SK-N-SH (cell line): ENCODE measurements around the gene BIRC5. TPM values are rescaled to one million over a fixed set of nuclear protein-coding genes. Genes with fewer than 3 reads are reported as not detected.

Source experiments
- CTCF ChIA-PET: fragments of 300-600, 350-600 bp; formaldehyde crosslinking; extraction: SDS; loops from one replicate; lab custom pipeline; 2021; lab: Yijun Ruan, JAX
- POLR2A ChIA-PET: fragments of 350-600 bp; sonication (Branson Sonifier 250); formaldehyde crosslinking; extraction: SDS; loops from one replicate; lab custom pipeline; 2020; ENCODE audit warnings: antibody characterized with exemption, inconsistent platforms; lab: Yijun Ruan, JAX
- DNase-seq: peaks from one replicate; pipeline ENCODE4 v3.0.0; 2012
- H2AFZ ChIP-seq: fragments of 200-600 bp; sonication (generic); 2 replicates; pipeline ENCODE4 v1.8.1; 2016; ENCODE audit warnings: antibody characterized with exemption, mild to moderate bottlenecking, low read depth
- H3F3A ChIP-seq: fragments of 200-600 bp; sonication (generic); replicated peaks from 2 replicates; pipeline ENCODE3; 2016; ENCODE audit warnings: antibody characterized with exemption, mild to moderate bottlenecking; ENCODE audit not compliant: insufficient read depth
- H3K27ac ChIP-seq, 2 experiments: fragments of 200-500 bp in 1 of 2; fragments of 200-600 bp in 1 of 2; sonication (Bioruptor generic) in 1 of 2; sonication (generic), shearing (Covaris generic) in 1 of 2; 2 replicates each; pipeline versions ENCODE4 v1.5.1 to v1.6.1; 2014 to 2016; ENCODE audit warnings: low read depth in 2 of 2, inconsistent platforms in 1 of 2, low read length in 1 of 2, mild to moderate bottlenecking in 1 of 2, mixed read lengths in 1 of 2
- H3K27me3 ChIP-seq: fragments of 200-600 bp; sonication (generic), shearing (Covaris generic); 2 replicates; pipeline ENCODE4 v1.6.1; 2016; ENCODE audit warnings: mixed run types; ENCODE audit not compliant: insufficient read depth
- H3K36me3 ChIP-seq, 2 experiments: fragments of 200-500 bp in 1 of 2; fragments of 200-600 bp in 1 of 2; sonication (Bioruptor generic) in 1 of 2; sonication (generic) in 1 of 2; replicated peaks in 1 of 2; 2 replicates each; pipeline versions ENCODE3 to v1.5.1; 2014 to 2016; ENCODE audit warnings: low read length in 1 of 2, mild to moderate bottlenecking in 1 of 2; ENCODE audit not compliant: insufficient read depth in 2 of 2, control insufficient read depth in 1 of 2
- H3K4me1 ChIP-seq, 2 experiments: fragments of 200-500 bp in 1 of 2; fragments of 200-600 bp in 1 of 2; sonication (Bioruptor generic) in 1 of 2; sonication (generic), shearing (Covaris generic) in 1 of 2; 2 replicates each; pipeline versions ENCODE4 v1.5.1 to v1.6.1; 2014 to 2016; ENCODE audit warnings: low read depth in 1 of 2, low read length in 1 of 2, mixed run types in 1 of 2; ENCODE audit not compliant: insufficient read depth in 2 of 2, control insufficient read depth in 1 of 2
- H3K4me2 ChIP-seq: fragments of 200-600 bp; sonication (generic), shearing (Covaris generic); 2 replicates; pipeline ENCODE4 v1.6.1; 2017; ENCODE audit warnings: mixed run types
- H3K4me3 ChIP-seq, 2 experiments: fragments of 200-500 bp in 1 of 2; fragments of 200-600 bp in 1 of 2; sonication (Bioruptor generic) in 1 of 2; sonication (generic), shearing (Covaris generic) in 1 of 2; 2 replicates each; pipeline versions ENCODE4 v1.5.1 to v1.8.1; 2014 to 2016; ENCODE audit warnings: low read depth in 2 of 2, inconsistent platforms in 1 of 2, low read length in 1 of 2, mild to moderate bottlenecking in 1 of 2, mixed read lengths in 1 of 2, moderate library complexity in 1 of 2
- H3K79me2 ChIP-seq: fragments of 200-600 bp; sonication (generic); 2 replicates; pipeline ENCODE4 v1.8.1; 2017; ENCODE audit warnings: mild to moderate bottlenecking; ENCODE audit not compliant: insufficient read depth
- H3K9ac ChIP-seq: fragments of 200-600 bp; sonication (generic); 2 replicates; pipeline ENCODE4 v1.6.1; 2017; ENCODE audit warnings: mixed run types
- H3K9me2 ChIP-seq: fragments of 200-600 bp; sonication (generic); 2 replicates; pipeline ENCODE4 v1.6.1; 2017; ENCODE audit warnings: mixed run types
- H3K9me3 ChIP-seq: fragments of 200-600 bp; sonication (generic); 2 replicates; pipeline ENCODE4 v1.6.1; 2017; ENCODE audit warnings: mixed run types, mild to moderate bottlenecking, moderate library complexity
- H4K20me1 ChIP-seq: fragments of 200-600 bp; sonication (generic); 2 replicates; pipeline ENCODE4 v1.6.1; 2017; ENCODE audit warnings: mild to moderate bottlenecking, mixed run types; ENCODE audit not compliant: insufficient read depth
- ELF1 ChIP-seq: IDR thresholded peaks from 2 replicates; pipeline ENCODE4 v1.4.0; 2012
- EP300 ChIP-seq, 2 experiments: IDR thresholded peaks; 2 replicates each; pipeline versions ENCODE4 v1.4.0 to v1.6.1; 2012; ENCODE audit warnings: borderline replicate concordance in 1 of 2, low read depth in 1 of 2, low read length in 1 of 2
- FOSL2 ChIP-seq: IDR thresholded peaks from 2 replicates; pipeline ENCODE4 v1.4.0; 2012; ENCODE audit warnings: low read depth, mild to moderate bottlenecking, moderate library complexity, borderline replicate concordance
- GABPA ChIP-seq: IDR thresholded peaks from 2 replicates; pipeline ENCODE4 v1.4.0; 2012; ENCODE audit warnings: low read depth, mild to moderate bottlenecking
- GATA2 ChIP-seq: sonication (generic); formaldehyde crosslinking; IDR thresholded peaks from 2 replicates; pipeline ENCODE4 v1.5.0; 2020; ENCODE audit warnings: mild to moderate bottlenecking, missing genetic modification reagents
- IRF3 ChIP-seq: fragments of 150-350 bp; IDR thresholded peaks from 2 replicates; pipeline ENCODE4 v1.6.1; 2016; ENCODE audit warnings: mild to moderate bottlenecking, low read depth, low read length
- MEF2A ChIP-seq: IDR thresholded peaks from 2 replicates; pipeline ENCODE4 v1.4.0; 2012; ENCODE audit warnings: low read depth, borderline replicate concordance
- MXI1 ChIP-seq: IDR thresholded peaks from 2 replicates; pipeline ENCODE4 v1.6.1; 2012; ENCODE audit warnings: mild to moderate bottlenecking, low read depth, low read length, improper control_type of control experiment
- NFIC ChIP-seq: IDR thresholded peaks from 2 replicates; pipeline ENCODE4 v1.4.0; 2012; ENCODE audit warnings: borderline replicate concordance
- POLR2AphosphoS5 ChIP-seq: IDR thresholded peaks from 2 replicates; pipeline ENCODE4 v1.6.1; 2012; ENCODE audit warnings: low read depth, low read length
- RAD21 ChIP-seq: IDR thresholded peaks from 2 replicates; pipeline ENCODE4 v1.6.1; 2012; ENCODE audit warnings: mild to moderate bottlenecking, low read length
- RXRA ChIP-seq: IDR thresholded peaks from 2 replicates; pipeline ENCODE4 v1.4.0; 2012; ENCODE audit warnings: low read depth, mild to moderate bottlenecking, borderline replicate concordance
- SMC3 ChIP-seq: IDR thresholded peaks from 2 replicates; pipeline ENCODE4 v1.6.1; 2012; ENCODE audit warnings: low read depth, low read length, improper control_type of control experiment
- TAF1 ChIP-seq: IDR thresholded peaks from 2 replicates; pipeline ENCODE4 v1.6.1; 2012; ENCODE audit warnings: low read depth, mild to moderate bottlenecking, low read length, moderate library complexity, borderline replicate concordance
- TCF12 ChIP-seq: IDR thresholded peaks from 2 replicates; pipeline ENCODE4 v1.4.0; 2012
- TEAD4 ChIP-seq: IDR thresholded peaks from 2 replicates; pipeline ENCODE4 v1.4.0; 2012; ENCODE audit warnings: mild to moderate bottlenecking, borderline replicate concordance; ENCODE audit not compliant: insufficient read depth
- USF1 ChIP-seq: IDR thresholded peaks from 2 replicates; pipeline ENCODE4 v1.4.0; 2012; ENCODE audit warnings: low read depth, borderline replicate concordance
- USF2 ChIP-seq: fragments of 150-350 bp; IDR thresholded peaks from 2 replicates; pipeline ENCODE4 v1.6.1; 2017; ENCODE audit warnings: antibody characterized with exemption, low read length, low read depth, borderline replicate concordance
- YY1 ChIP-seq: IDR thresholded peaks from 2 replicates; pipeline ENCODE4 v1.4.0; 2012; ENCODE audit warnings: low read depth, mild to moderate bottlenecking
- WGBS: methylation state at CpG from one replicate; pipeline ENCODE4 v1.1.6; 2017; ENCODE audit warnings: low lambda C conversion rate; 5-methylcytosine and 5-hydroxymethylcytosine counted together
- polyA plus RNA-seq, 3 experiments: library from polyadenylated mRNA; depleted of rRNA; stranded (reverse); fragments of >200 nt; gene quantifications; 2 replicates each; pipeline ENCODE4 v1.2.3, GENCODE V29; 2012

BIRC5 gene
- polyA plus RNA-seq, 1 of the 3 experiments (the other 2 are of a cell fraction), result 31.4 TPM

GRCh38 chr17:78230996-78231935 lies 17.2 kb downstream of the BIRC5 start, which contains the start of gene TMEM235:
TMEM235 (plus strand) TSS chr17:78231631; CDS start chr17:78232024, 393 bp downstream.
- Histone ChIP-seq H3K9ac (no peak within 1 kb of the TSS), H3K4me2 (0 out of 2 replicates have a peak within 1 kb of the TSS, but pooled peaks have one; percentile 15), H3K36me3 (no peaks in the 10 kb centered on the region), H3K9me3 (no peaks in the 10 kb centered on the region), H3K27me3 (peaks cover 21% of the 10 kb centered on the region), H2AFZ (no peak within 1 kb of the TSS), H3K79me2 (no peaks in the 10 kb centered on the region), H3F3A (peaks cover under 1% of the 10 kb centered on the region), H3K9me2 (no peaks in the 10 kb centered on the region), H3K4me3 (no peak within 1 kb of the TSS), H3K4me1 (peaks cover 0 to 23% of the 10 kb centered on the region in 2 experiments; a peak in 1 of 4 replicates), H3K27ac (no peak within 1 kb of the TSS), H4K20me1 (no peaks in the 10 kb centered on the region)
- TF ChIP-seq GATA2 (no peak), USF1 (no peak), MEF2A (no peak), ELF1 (no peak), GABPA (no peak), SMC3 (no peak), FOSL2 (no peak), TAF1 (no peak), MXI1 (no peak), EP300 (IDR thresholded peaks at IDR 0.05; ENCODE audit: borderline replicate concordance in 1 of 2, low read depth in 1 of 2, low read length in 1 of 2) (no peak), TCF12 (no peak), NFIC (no peak), RAD21 (no peak)
- CTCF ChIA-PET, result interaction anchor here (1.9 to 13.9 kb wide), 2 partner anchors 17 to 20 kb away, joined by 11 to 196 read pairs; no protein-coding TSS in a partner anchor
- POLR2A ChIA-PET, result interaction anchor here (1.0 kb wide), 1 partner anchor 20 kb away, joined by 3 read pairs; no protein-coding TSS in a partner anchor
- 57% methylated on average over 31 of the region's 52 CpGs for WGBS
- peak; percentile 62 for DNase-seq

- no peaks in the 10 kb centered on the region for H4K20me1 ChIP-seq
- H3K9ac ChIP-seq, result no peak overlapping the region
- H3K4me2 ChIP-seq, result 0 out of 2 replicates have a peak overlapping the region, but pooled peaks have one; percentile 15
- peaks cover 0 to 22% of the 10 kb centered on the region in 2 experiments; a peak in 1 of 4 replicates for H3K4me1 ChIP-seq
- H3K27me3 ChIP-seq, result peaks cover 21% of the 10 kb centered on the region
- POLR2A ChIA-PET, result interaction anchor here (1.0 kb wide), 1 partner anchor 19 kb away, joined by 3 read pairs; no protein-coding TSS in a partner anchor
- H3K79me2 ChIP-seq, result no peaks in the 10 kb centered on the region
- WGBS, result 48% methylated on average over 35 of the region's 55 CpGs
- no peaks in the 10 kb centered on the region for H3K9me2 ChIP-seq
- H3K9me3 ChIP-seq, result no peaks in the 10 kb centered on the region
- CTCF ChIA-PET, result interaction anchor here (1.9 kb wide), 1 partner anchor 19 kb away, joined by 11 read pairs; no protein-coding TSS in a partner anchor
- no peak overlapping the region for H3K27ac ChIP-seq
- no peak overlapping the region for H2AFZ ChIP-seq
- H3K36me3 ChIP-seq, result no peaks in the 10 kb centered on the region
- DNase-seq, result peak; percentile 85
- no peak overlapping the region for H3K4me3 ChIP-seq
- no peaks in the 10 kb centered on the region for H3F3A ChIP-seq
- TF ChIP-seq YY1 (no peak), POLR2AphosphoS5 (no peak), FOSL2 (no peak), USF2 (no peak), NFIC (no peak), IRF3 (no peak), SMC3 (no peak), GABPA (no peak), RXRA (no peak), TCF12 (no peak), TAF1 (no peak), EP300 (IDR thresholded peaks at IDR 0.05; ENCODE audit: borderline replicate concordance in 1 of 2, low read depth in 1 of 2, low read length in 1 of 2) (no peak), RAD21 (no peak), USF1 (no peak), TEAD4 (no peak)
Measured at GRCh38 chr17:78231991-78232858, 18.2 kb downstream of the BIRC5 start.
